ENCODE results near the gene SCMH1. TPM values are rescaled to one million over a fixed set of nuclear protein-coding genes. Genes with fewer than 3 reads are reported as not detected.

The SCMH1 gene
- total RNA-seq, 2 donors from 2014 or later, result 16.4 to 18.3 TPM

DNA sequence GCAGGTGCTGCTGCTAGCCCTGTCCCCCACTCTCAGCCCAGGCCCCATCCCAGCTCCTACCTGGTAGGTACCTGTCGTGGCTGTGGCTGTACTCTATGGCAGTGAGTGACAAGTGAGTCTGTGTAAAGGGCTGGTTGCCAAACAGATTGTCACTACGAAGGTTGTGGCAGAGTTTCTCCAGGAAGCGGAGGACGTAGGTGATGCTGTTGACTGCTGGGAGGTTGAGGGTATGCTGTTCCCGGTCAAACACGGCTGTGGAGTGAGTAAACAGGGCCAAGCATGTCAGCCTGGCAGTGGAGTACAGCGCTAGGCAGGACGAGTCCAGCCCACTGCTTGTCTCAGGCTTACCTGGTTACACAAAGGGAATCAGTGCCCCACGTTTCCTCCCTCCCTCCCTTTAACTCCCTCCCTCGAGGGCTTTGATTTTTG, 195.7 kb downstream of the SCMH1 start:
- TF ChIP-seq, protein P1, sequence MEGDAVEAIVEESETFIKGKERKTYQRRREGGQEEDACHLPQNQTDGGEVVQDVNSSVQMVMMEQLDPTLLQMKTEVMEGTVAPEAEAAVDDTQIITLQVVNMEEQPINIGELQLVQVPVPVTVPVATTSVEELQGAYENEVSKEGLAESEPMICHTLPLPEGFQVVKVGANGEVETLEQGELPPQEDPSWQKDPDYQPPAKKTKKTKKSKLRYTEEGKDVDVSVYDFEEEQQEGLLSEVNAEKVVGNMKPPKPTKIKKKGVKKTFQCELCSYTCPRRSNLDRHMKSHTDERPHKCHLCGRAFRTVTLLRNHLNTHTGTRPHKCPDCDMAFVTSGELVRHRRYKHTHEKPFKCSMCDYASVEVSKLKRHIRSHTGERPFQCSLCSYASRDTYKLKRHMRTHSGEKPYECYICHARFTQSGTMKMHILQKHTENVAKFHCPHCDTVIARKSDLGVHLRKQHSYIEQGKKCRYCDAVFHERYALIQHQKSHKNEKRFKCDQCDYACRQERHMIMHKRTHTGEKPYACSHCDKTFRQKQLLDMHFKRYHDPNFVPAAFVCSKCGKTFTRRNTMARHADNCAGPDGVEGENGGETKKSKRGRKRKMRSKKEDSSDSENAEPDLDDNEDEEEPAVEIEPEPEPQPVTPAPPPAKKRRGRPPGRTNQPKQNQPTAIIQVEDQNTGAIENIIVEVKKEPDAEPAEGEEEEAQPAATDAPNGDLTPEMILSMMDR (conservative IDR thresholded peaks at IDR 0.05), result no peak
- Mint-ChIP-seq H3K4me1 (no peaks in the 10 kb centered on the region), H3K9me3 (no peaks in the 10 kb centered on the region), H3K4me3 (no peak overlapping the region), H3K27ac (no peak overlapping the region), H3K27me3 (ENCODE audit: insufficient read depth) (no peaks in the 10 kb centered on the region), H3K36me3 (ENCODE audit: low read depth) (peaks cover 20% of the 10 kb centered on the region)
- H3K27ac ChIP-seq (ENCODE audit: low read depth, low read length), result no peak overlapping the region
- no peak for DNase-seq
- 78 to 89% methylated on average over 8 to 10 of the region's 10 CpGs for WGBS, 2 experiments (ENCODE audit: insufficient coverage in 1 of 2, insufficient read length in 1 of 2)
- H3K27me3 ChIP-seq (ENCODE audit: control insufficient read depth, insufficient read depth, low read length, poor library complexity, severe bottlenecking), result no peaks in the 10 kb centered on the region
- H3K9me3 ChIP-seq (ENCODE audit: control insufficient read depth, low read length), result no peaks in the 10 kb centered on the region
- H3K4me1 ChIP-seq (ENCODE audit: control insufficient read depth, insufficient read depth, low read length), result no peaks in the 10 kb centered on the region
- H3K9ac ChIP-seq (ENCODE audit: extremely low read depth, low read length, poor library complexity, severe bottlenecking), result no peak overlapping the region
- no peaks in the 10 kb centered on the region for H3K36me3 ChIP-seq (ENCODE audit: control insufficient read depth, insufficient read depth, low read length)
- H3K4me3 ChIP-seq (ENCODE audit: low read length), result no peak overlapping the region

GRCh38 chr1:41045740-41046139, 196.4 kb downstream of the SCMH1 start:
- H3K27me3 Mint-ChIP-seq (ENCODE audit: insufficient read depth), result no peaks in the 10 kb centered on the region
- no peaks in the 10 kb centered on the region for H3K9me3 Mint-ChIP-seq
- WGBS, 2 experiments (ENCODE audit: insufficient coverage in 1 of 2, insufficient read length in 1 of 2), result 87 to 100% methylated on average over 3 to 5 of the region's 5 CpGs
- Histone ChIP-seq H3K9ac (ENCODE audit: extremely low read depth, low read length, poor library complexity, severe bottlenecking) (no peak overlapping the region), H3K9me3 (ENCODE audit: control insufficient read depth, low read length) (no peaks in the 10 kb centered on the region), H3K27ac (ENCODE audit: low read depth, low read length) (no peak overlapping the region), H3K27me3 (ENCODE audit: control insufficient read depth, insufficient read depth, low read length, poor library complexity, severe bottlenecking) (no peaks in the 10 kb centered on the region), H3K4me3 (ENCODE audit: low read length) (no peak overlapping the region), H3K4me1 (ENCODE audit: control insufficient read depth, insufficient read depth, low read length) (no peaks in the 10 kb centered on the region), H3K36me3 (ENCODE audit: control insufficient read depth, insufficient read depth, low read length) (peaks cover 3% of the 10 kb centered on the region)
- no peak overlapping the region for H3K4me3 Mint-ChIP-seq
- H3K36me3 Mint-ChIP-seq (ENCODE audit: low read depth), result peaks cover 20% of the 10 kb centered on the region
- TF ChIP-seq, protein P1 (conservative IDR thresholded peaks at IDR 0.05), result no peak
- no peak for DNase-seq
- no peaks in the 10 kb centered on the region for H3K4me1 Mint-ChIP-seq
- no peak overlapping the region for H3K27ac Mint-ChIP-seq

- no peak overlapping the region for H3K27ac Mint-ChIP-seq
- no peaks in the 10 kb centered on the region for H3K9me3 ChIP-seq (ENCODE audit: control insufficient read depth, low read length)
- H3K27me3 Mint-ChIP-seq (ENCODE audit: insufficient read depth), result no peaks in the 10 kb centered on the region
- TF ChIP-seq, protein P1 (conservative IDR thresholded peaks at IDR 0.05), result no peak
- H3K9me3 Mint-ChIP-seq, result no peaks in the 10 kb centered on the region
- peaks cover 3% of the 10 kb centered on the region for H3K36me3 ChIP-seq (ENCODE audit: control insufficient read depth, insufficient read depth, low read length)
- H3K4me3 Mint-ChIP-seq, result no peak overlapping the region
- no peaks in the 10 kb centered on the region for H3K4me1 ChIP-seq (ENCODE audit: control insufficient read depth, insufficient read depth, low read length)
- no peak overlapping the region for H3K27ac ChIP-seq (ENCODE audit: low read depth, low read length)
- H3K36me3 Mint-ChIP-seq (ENCODE audit: low read depth), result peaks cover 24% of the 10 kb centered on the region
- H3K9ac ChIP-seq (ENCODE audit: extremely low read depth, low read length, poor library complexity, severe bottlenecking), result no peak overlapping the region
- no peak overlapping the region for H3K4me3 ChIP-seq (ENCODE audit: low read length)
- 89 to 92% methylated on average over 2 of the region's 2 CpGs for WGBS, 2 experiments (ENCODE audit: insufficient coverage in 1 of 2, insufficient read length in 1 of 2)
- H3K4me1 Mint-ChIP-seq, result no peaks in the 10 kb centered on the region
- no peaks in the 10 kb centered on the region for H3K27me3 ChIP-seq (ENCODE audit: control insufficient read depth, insufficient read depth, low read length, poor library complexity, severe bottlenecking)
- DNase-seq, result no peak
These were observed 197.9 kb downstream of the SCMH1 start for GRCh38 chr1:41044187-41044586.
